Mesothelial cell of epicardium (in vitro differentiated cells): Measurements from ENCODE around the gene CD200R1L. TPM values are rescaled to one million over a fixed set of nuclear protein-coding genes. Genes with fewer than 3 reads are reported as not detected.

ENCODE experiments used
- DNase-seq, 2 experiments: peaks; one replicate each; pipeline ENCODE4 v3.0.0; 2021; ENCODE audit warnings: low spot score in 2 of 2; ENCODE audit not compliant: unreplicated experiment in 2 of 2
- H3K27ac Mint-ChIP-seq: 2 replicates; pipeline ENCODE4 v1.8.0; 2021; ENCODE audit warnings: mixed read lengths
- H3K27me3 Mint-ChIP-seq: 2 replicates; pipeline ENCODE4 v1.8.0; 2021; ENCODE audit warnings: low read depth, mixed read lengths
- H3K36me3 Mint-ChIP-seq: 2 replicates; pipeline ENCODE4 v1.8.0; 2021; ENCODE audit warnings: mixed read lengths
- H3K4me1 Mint-ChIP-seq: 2 replicates; pipeline ENCODE4 v1.8.0; 2021; ENCODE audit warnings: mixed read lengths
- H3K4me3 Mint-ChIP-seq: 2 replicates; pipeline ENCODE4 v1.8.0; 2021; ENCODE audit warnings: mild to moderate bottlenecking, moderate library complexity, mixed read lengths
- H3K9me3 Mint-ChIP-seq: 2 replicates; pipeline ENCODE4 v1.8.0; 2021; ENCODE audit warnings: mixed read lengths
- CTCF ChIP-seq: fragments of 200-600 bp; sonication (generic); IDR thresholded peaks from one replicate; pipeline ENCODE4 v1.5.0; 2021; ENCODE audit warnings: antibody characterized with exemption; ENCODE audit not compliant: unreplicated experiment
- total RNA-seq: library from RNA; stranded (reverse); gene quantifications from 3 replicates; pipeline ENCODE4 v1.2.1, GENCODE V29; 2021

The CD200R1L gene
- total RNA-seq: not detected in 3 replicates

GRCh38 chr3:112846764-112847163 is at the start of gene CD200R1L:
Gene CD200R1L, minus strand, starts transcription at chr3:112846864. Its CDS starts 17,497 bp downstream, at chr3:112829367.
- Mint-ChIP-seq H3K9me3 (peaks cover 61% of the 10 kb centered on the region), H3K27me3 (no peaks in the 10 kb centered on the region), H3K4me1 (peaks cover 11% of the 10 kb centered on the region), H3K4me3 (no peak within 1 kb of the TSS), H3K27ac (no peak within 1 kb of the TSS), H3K36me3 (peaks cover 9% of the 10 kb centered on the region)
- DNase-seq: no peak
- no peak for TF ChIP-seq CTCF

- no peaks in the 10 kb centered on the region for H3K27me3 Mint-ChIP-seq
- H3K4me1 Mint-ChIP-seq: no peaks in the 10 kb centered on the region
- peaks cover 3% of the 10 kb centered on the region for H3K36me3 Mint-ChIP-seq
- no peak overlapping the region for H3K4me3 Mint-ChIP-seq
- H3K9me3 Mint-ChIP-seq: peaks cover 12% of the 10 kb centered on the region
- no peak for DNase-seq
- no peak for TF ChIP-seq CTCF
- H3K27ac Mint-ChIP-seq: no peak overlapping the region
Observed at GRCh38 chr3:112894258-112894657, 47.6 kb upstream of the CD200R1L start.

GRCh38 chr3:112889357-112889756 is 42.7 kb upstream of the CD200R1L start:
- no peak for DNase-seq
- Mint-ChIP-seq H3K4me1 (peaks cover 5% of the 10 kb centered on the region), H3K27ac (no peak overlapping the region), H3K4me3 (no peak overlapping the region), H3K27me3 (no peaks in the 10 kb centered on the region), H3K9me3 (peaks cover 12% of the 10 kb centered on the region), H3K36me3 (peaks cover 3% of the 10 kb centered on the region)
- no peak for TF ChIP-seq CTCF

GRCh38 chr3:112888381-112889085 is 41.9 kb upstream of the CD200R1L start:
- Mint-ChIP-seq H3K9me3 (peaks cover 11% of the 10 kb centered on the region), H3K4me1 (peaks cover 5% of the 10 kb centered on the region), H3K36me3 (peaks cover 3% of the 10 kb centered on the region), H3K4me3 (no peak overlapping the region), H3K27me3 (no peaks in the 10 kb centered on the region), H3K27ac (no peak overlapping the region)
- DNase-seq: no peak
- no peak for TF ChIP-seq CTCF

- no peak for DNase-seq
- H3K4me3 Mint-ChIP-seq: no peak overlapping the region
- peaks cover 5% of the 10 kb centered on the region for H3K4me1 Mint-ChIP-seq
- no peaks in the 10 kb centered on the region for H3K36me3 Mint-ChIP-seq
- H3K27ac Mint-ChIP-seq: no peak overlapping the region
- peaks cover 20% of the 10 kb centered on the region for H3K9me3 Mint-ChIP-seq
- no peaks in the 10 kb centered on the region for H3K27me3 Mint-ChIP-seq
- TF ChIP-seq CTCF: no peak
Observed at GRCh38 chr3:112884678-112885290, 38.1 kb upstream of the CD200R1L start.
